GM21390 (cell line): ENCODE data around the gene AOPEP.
A peak's percentile ranks its signal among the peaks of the same experiment; 100 is the strongest.
"Not testable (repeated sequence)": the region's sequence is repeated elsewhere in the genome, so short reads cannot be mapped to it uniquely, and the experiment has no call there.

ENCODE experiments used
- ATAC-seq: cut with Tn5 transposase; IDR thresholded peaks from one replicate; pipeline ENCODE4 v1.9.1; 2021; ENCODE audit not compliant: unreplicated experiment

Gene AOPEP

DNA sequence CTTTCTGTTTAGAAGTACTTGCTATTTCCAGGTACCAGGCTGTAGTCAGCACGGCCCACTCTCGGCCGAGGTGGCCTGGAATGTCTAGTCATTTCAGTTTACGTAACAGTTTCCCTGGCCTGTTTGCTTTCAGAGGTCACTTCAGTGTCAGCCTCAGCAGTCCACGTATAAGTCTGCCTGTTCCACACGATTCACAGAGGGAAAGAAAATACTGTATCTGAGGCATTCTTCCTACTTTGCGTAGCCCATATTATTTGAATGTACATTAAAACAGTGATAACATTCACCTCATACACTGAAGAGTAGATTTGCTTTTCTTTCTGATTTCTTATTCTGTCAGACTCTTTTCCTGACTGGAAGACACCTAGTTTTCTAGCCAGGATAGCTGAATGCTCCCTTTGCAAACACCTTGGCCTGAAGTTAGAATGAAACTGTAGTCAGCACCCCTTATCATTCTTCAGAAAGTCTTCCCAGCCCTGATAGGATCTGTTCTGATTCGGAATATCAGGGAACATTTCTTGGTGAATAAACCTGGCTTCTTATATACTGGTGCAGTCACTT is 140.9 kb downstream of the AOPEP start:
- ATAC-seq: no peak

DNA sequence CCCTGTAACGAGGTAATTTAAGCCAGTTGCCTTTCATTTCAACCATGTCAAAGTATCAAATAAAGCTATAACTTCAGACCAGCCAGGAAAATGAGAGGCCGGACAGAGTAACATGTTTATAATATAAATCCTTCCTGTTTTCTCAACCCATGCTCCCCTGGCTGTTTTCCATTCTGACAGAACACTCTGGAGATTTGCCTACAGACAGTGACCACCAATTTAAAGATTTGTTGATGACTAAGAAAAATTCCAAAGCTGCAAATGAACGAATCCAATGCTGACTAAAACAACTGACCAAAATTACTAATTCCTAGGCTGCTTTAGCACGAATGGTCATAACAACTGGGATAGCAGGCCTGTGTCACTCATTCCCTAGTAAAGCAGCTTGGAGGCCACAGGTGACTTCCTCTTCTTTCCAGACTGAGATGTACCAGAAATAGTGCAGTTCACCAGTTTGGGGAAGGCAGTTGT is 141.4 kb downstream of the AOPEP start:
- ATAC-seq: no peak

DNA sequence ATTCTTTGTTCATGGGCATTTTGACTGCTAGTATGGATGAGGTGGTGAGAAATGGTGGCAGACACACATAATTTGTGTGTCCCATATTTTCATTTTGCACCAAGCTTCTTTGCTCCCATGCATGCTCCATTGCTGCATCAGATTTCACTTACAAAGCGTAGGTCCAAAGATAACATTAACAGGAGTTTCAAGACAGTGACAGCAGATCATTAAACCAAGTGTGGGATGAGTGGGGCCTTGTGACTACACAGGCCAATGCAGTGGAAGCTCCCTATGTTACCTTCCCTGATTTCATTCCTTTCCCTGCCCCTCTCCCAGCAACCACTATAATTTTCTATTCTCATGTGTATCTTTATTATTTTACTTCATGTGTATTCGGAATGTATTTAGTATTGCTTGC is 142.0 kb downstream of the AOPEP start:
- ATAC-seq: no peak

DNA sequence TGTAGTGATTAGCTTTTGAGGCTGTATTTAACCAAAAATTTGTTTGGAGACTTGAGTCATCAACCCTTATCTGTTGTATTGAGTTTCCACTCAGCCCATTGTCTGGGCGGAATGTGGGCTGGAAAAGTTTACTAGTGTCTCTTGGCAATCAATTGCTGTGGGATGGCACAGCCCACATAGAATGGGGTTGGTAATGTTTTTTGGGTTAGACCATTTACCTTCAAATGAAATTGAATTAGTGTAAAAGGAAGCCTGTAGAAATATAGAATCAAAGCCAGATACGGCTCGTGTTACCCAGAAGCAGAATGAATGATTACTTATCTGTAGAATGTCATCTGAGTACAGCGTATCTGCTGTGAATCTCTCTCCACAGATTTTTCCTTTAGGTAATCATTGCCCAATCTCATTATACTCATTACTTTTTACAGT is 142.9 kb downstream of the AOPEP start:
- ATAC-seq: no peak

DNA sequence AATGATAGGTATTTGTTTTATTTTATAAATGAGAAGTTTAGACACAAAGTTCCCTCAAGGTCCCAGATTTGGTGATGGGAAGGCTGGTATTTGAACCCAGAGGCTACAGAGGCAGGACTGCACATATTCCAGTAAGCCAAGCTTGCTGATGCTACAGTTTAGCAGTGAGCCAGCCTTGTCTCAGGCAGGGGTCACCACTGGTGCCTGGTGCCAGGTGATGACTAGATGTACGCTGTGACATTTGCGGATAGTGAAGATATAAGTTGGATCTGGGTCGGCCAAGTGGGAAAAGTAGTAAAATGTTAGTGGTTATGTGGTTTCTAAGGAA is 143.9 kb downstream of the AOPEP start:
- ATAC-seq: no peak

DNA sequence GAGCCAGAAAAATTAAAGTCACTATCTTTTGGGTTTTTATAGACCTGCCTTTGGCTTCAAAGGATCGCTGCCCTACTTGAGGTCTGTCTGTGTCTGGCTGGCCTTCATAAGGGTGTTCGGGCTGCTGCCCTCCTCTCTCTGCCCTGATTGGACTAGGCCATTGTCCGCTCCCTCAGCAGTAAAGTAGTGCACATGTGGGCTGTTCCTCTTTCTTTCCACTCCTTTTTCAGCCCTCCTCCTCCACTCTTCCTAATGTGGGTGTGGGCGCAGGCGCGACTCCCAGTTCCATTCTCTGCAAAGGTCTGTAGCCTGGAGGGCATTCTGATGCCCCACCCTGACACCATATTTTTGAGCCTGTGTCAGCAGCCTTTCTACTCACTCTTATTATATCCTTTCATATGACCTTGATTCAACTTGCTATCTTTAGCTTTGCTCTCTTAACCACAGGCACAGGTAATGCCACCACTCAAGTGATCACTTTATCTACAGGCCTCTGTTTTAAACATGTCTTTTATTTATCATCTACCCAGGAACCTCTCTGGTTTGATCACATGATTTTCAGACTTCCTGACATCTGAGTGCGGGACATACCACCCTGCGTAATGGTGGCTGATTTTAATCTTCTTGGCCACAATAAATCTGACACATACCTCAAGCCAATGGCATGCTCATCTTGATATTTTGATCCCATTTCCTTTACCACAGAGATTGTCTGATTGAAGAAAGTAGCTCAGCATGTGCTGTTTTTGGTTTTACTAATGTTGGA is 144.5 kb downstream of the AOPEP start:
- ATAC-seq: no peak

DNA sequence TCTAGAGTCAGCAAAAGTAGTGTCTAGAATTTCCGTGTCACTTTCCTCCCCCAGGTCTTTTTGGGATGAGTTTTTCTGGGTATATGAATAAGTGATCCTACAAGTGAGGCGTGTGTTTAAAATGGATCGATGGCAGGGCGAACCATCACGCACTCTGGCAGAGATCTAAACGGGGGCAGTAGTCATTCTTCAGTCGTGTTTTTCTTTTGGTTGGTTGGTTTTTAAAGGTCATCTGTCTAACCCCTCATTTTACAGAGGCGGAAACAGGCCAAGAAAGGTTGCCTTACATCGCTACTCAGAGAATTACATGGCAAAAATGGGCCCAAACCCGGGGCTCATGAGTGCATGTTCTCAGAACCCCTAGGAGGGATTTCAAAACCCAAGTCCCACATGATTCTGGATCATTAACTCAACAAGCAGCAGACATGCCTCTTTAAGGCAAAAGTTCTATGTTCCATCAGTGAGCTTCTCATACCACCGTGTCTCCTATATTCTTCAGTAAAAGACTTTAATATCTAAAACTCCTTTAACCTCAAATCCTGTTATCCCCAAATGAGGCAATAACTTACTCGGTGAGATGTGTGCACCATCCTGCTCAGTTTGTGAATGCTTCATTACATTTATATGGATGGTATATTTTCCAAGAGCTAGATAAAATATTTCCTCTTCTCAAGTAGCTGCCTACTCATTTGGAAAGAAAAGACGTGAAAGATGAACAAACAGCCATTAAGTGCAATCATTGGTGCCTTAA is 145.8 kb downstream of the AOPEP start:
- no peak for ATAC-seq

DNA sequence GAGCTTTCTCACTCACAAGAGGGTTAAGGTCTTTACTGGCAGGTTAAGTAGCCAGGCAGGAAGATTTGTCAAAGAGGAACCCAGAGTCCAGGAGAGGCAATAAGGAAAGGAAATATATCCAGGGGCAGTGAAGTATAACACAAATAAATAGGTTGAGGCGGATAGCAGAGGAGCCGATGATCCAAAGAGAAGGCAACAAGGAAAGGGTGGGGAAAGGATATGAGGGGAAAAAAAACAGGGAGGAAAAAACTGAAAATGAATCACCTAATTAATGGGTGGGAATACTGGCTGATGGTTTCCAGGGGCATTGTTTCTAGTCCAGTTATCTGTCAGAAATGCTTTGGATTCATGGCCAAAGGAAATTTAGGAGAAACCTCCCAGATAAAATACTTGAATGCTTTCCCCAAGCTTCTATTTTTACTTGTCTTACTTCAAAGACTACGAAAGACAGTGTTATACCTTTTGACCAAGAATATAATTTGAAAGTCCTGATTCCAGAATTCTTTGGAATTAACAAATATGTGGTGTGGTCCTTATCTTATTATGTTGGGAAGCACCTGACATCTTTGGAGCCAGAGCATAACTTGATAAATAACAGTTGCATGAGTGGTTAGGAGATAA is 146.5 kb downstream of the AOPEP start:
- no peak for ATAC-seq

DNA sequence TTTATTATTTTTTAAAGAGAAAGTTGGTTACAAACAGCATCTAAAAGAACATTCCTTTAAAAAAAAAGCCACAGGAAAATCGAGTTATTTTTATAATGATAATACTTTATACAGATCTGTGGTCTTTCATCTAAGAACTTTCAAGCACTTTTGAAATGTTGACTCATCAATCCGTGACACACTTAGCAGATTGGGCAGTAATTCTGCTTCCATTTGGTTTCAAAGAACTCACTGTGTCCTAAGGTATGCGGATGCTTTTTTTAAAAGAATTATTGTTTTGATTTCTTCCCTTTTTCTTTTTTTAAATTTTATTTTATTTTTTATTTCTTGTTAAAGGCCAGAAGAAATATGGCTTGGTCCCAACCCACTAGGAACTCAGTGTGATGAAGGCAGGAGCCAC is 147.8 kb downstream of the AOPEP start:
- ATAC-seq: no peak

DNA sequence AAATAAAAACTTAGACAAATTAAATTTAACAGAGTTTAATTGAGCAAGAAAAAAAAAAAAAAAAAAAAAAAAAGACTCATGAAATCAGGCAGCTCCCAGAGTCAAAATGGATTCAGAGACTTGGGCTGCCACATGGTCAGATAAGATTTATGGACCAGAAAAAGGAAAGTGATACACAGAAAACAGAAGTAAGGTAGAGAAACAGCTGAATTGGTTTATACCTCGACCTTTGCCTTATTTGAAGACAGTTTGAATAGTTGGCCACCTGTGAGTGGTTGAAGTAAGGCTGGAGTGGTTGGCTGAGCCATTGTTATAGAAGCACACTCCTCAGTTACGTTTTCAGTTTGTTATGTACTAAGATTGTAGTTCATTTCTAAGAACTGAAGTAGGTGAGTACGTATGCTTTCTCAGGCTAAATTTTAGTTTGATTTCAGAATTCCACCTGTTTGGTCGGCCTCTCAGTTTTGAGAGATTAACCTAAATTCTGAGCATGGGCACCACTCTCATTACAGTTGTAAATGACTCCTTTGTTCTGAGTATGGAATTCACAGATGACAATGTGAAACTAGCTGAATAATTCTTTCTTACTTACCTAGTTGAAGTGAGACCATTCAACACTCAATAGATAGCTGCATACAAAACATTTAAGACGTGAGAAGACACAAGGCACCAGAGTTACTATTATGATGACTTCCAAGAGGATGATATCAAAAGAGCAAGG is 149.0 kb downstream of the AOPEP start:
- ATAC-seq: peak; percentile 81

DNA sequence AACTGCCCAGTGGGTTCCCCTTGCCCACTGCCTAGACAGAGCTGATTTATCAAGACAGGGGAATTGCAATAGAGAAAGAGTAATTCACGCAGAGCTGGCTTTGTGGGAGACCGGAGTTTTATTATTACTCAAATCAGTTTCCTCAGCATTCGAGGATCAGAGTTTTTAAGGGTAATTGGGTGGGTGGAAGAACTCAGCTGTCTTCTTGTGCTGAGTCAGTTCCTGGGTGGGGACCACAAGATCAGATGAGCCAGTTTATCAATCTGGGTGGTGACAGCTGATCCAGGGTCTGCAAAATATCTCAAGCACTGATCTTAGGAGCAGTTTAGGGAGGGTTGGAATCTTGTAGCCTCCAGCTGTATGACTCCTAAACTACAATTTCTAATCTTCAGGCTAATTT is 152.3 kb downstream of the AOPEP start:
- not testable (repeated sequence) for ATAC-seq

DNA sequence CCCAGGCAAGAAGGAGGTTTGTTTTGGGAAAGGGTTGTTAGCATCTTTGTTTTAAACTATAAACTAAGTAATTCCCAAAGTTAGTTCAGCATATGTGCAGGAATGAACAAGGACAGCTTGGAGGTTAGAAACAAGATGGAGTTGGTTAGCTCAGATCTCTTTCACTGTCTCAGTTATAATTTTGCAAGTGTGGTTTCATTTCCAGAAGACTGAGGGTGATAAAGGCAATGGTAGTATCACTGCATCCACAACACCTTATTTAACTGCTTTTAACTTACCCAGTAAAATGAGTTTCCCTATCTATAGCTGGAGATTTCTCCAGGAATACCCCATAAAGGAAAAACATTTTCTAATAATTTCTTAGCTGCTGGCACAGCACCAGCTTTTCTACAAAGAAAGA is 152.7 kb downstream of the AOPEP start:
- no peak for ATAC-seq

DNA sequence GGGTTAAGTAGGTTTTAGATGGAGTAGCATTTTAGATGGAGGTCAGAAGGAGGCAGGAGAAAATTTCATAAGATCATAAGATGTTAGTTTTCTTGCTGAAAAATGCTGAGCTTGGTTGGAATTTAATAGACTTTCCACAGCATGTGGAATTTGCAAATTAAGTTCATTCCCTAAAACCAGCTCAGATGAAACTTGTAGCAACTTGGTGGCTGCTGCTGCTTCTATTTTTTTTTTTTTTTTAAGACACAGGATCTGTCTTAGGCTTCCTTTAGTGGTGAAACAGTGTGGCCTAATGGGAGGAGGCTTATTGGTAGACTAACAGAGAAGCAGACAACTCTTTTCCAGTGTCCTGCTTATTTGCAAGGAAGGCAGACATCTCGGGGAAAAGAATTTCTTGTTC is 154.5 kb downstream of the AOPEP start:
- no peak for ATAC-seq

DNA sequence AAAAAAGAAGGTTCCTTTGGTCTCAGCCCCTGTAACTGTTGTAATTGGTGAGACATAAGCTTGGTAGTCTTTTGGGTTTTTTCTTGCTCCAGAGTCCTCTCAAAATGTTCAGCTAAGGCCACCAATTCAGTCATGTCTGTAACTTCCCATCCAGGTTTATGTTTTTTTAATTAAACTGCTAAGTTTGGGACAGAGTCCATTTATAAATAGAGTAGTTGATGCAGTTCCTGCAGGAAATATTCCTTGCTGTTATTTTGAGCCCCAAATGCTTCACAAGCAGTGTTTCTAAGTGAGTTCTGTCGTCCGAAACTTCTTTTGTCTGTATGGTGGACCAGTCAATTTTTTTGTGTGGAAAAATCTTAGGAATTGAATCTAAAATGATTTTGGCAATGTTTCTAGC is 155.0 kb downstream of the AOPEP start:
- no peak for ATAC-seq

DNA sequence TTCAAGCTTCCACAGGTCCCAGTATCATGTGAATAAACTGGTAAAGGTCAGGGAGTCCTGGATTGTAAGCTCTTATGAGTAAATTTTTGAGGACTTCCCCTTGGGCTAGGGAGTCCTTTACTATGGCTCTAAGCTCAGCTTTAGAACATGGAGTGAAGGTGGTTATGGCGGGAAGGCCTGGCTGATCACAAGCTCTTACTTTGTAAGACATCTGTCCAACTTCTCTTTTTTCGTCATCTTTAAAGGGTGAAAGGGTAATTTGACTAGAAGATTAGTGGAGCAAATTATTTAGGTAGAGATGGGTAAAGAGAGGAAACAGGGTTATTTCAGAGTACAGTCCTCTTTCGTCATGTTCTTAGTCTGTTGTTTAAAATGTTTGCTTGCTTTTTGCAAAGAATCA is 155.4 kb downstream of the AOPEP start:
- ATAC-seq: no peak

DNA sequence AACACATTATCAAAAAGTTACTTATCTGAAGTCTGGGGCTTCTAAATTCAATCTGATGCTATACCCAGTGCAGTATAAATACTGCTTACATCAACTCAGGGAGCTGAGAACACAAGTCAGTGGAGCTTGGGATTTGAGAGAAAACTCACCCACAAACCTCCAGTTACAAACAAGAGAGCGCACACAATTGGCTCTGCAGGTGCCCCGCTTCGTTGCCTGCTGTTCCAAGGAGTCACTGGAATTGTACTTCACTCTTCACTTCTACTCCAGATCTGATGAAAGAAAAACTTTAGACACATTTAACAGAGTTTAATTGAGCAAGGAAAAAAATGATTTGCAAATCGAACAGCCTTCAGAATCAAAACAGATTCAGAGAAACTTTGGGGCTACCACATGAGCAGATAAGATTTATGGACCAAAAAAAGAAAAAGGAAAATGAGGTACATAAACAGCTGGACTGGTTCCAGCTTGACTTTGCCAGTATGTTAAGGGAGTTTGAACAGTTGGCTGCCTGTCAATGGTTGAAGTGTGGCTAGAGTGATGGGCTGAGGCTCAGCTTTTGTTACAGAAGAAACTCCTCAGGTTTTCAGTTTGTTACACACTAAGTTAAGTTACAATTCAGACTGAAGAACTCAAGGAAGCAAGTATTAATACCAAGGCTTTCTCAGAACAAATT is 156.6 kb downstream of the AOPEP start:
- no peak for ATAC-seq

DNA sequence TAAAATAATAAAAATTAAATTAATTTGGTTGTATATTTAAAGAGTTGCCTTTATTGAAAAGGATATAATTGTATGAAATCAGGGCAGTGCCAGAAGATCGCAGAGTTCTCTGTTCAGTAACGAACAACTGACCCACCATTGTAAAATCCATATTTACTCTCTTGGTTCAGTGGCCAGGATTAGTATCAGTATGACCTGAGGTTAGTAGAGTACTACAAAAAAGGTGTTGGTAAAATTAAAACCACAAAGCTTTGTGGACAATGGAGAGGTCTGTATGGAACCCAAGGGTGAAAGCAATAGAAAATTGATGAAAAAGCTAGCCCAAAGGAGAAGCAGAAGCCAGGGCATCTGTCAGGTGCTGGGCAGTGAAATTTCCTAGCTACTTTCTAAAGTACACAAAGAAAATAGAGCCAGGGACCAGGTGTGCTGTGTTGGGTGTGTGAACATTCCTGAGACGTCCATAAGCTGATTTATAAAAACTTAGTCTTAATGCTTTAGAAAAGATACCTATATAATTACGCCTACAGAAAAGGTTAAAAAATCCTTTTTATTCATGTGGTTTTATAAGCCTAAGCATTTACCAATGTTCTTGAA is 159.5 kb downstream of the AOPEP start:
- ATAC-seq: no peak

DNA sequence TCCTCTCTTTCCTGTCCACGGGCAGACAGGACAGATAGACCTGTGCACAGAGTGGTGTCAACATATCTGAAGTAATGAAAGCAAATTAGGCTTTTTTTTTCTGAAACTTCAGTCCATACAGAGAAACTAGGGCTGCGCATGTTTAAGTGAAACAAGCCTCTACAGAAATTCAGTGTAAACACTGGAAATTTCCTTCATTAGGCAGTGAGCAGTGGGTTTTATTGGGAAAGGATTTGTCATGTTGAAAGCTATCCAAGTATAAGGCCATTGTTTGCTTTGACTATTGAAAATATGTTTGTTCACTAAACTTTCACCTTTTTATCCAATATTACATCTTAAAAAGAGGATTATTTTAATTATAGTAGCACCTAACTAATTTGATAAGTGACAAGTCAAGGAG is 161.2 kb downstream of the AOPEP start:
- no peak for ATAC-seq

DNA sequence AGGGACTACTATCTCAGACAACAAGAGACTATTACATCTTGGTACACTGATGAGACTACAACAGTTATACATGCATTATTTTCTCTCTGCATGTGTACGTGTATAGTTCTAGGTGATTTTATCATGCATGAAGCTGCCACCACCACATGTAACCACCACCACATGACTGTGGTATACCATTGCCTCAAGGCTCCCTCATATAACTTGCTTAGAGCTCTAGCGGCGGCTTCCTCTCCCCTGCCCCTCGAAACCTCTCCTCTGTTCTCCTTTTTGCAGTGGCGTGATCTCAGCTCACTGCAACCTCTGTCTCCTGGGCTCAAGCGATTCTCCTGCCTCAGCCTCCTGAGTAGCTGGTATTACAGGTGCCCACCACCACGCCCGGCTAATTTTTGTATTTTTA is 162.3 kb downstream of the AOPEP start:
- no peak for ATAC-seq

DNA sequence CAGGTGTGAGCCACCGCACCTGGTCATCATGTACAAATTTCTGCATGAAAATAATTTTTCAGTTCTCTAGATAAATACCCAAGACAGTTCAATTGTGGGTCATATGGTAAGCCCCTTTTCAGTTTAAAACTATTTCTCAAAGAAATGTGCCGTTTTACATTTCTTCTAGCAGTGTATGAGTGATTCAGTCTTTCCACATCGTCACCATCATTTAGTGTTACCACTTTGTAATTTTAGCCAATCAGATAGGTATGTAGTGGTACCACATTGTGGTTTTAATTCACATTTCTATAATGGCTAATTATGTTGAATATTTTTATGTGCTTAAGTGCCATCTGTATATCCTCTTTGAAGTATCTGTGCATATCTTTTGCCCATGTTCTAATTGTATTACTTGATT is 163.1 kb downstream of the AOPEP start:
- ATAC-seq: no peak
